ENCODE results near the gene BABAM1. TPM values are rescaled to one million over a fixed set of nuclear protein-coding genes. Genes with fewer than 3 reads are reported as not detected.

The BABAM1 gene
- total and polyA plus RNA-seq, 10 of the 15 experiments (the other 5 are each of a cell fraction or from before 2014, with no cell fraction given): 11.9 to 154 (median 103) TPM

- TF ChIP-seq ZNF217 (IDR thresholded peaks at IDR 0.05) (no peak), TBL1XR1 (IDR thresholded peaks at IDR 0.05; ENCODE audit: low read depth, low read length) (no peak), RELA (IDR thresholded peaks at IDR 0.05; ENCODE audit: borderline replicate concordance, partially characterized antibody) (no peak), HDAC2 (IDR thresholded peaks at IDR 0.05) (no peak), TAF1 (IDR thresholded peaks at IDR 0.05; ENCODE audit: borderline replicate concordance, low read depth, low read length) (no peak)
Measured at GRCh38 chr19:17262557-17262956, 4.7 kb upstream of the BABAM1 start (continued).

GRCh38 chr19:17263712-17264640 is 3.3 kb upstream of the BABAM1 start:
- H3K4me2 ChIP-seq (ENCODE audit: control insufficient read depth, insufficient read depth): no peak overlapping the region

More at GRCh38 chr19:17263712-17264640, 3.3 kb upstream of the BABAM1 start:
- ATAC-seq (no peak), FAIRE-seq (no peak), DNase-seq (ENCODE audit: low read depth, low spot score) (no peak)
- CTCF ChIA-PET: interaction anchor here (0.9 to 10.5 kb wide), 5 partner anchors 9 to 29 kb away, joined by 3 to 120 read pairs (median 5); partner anchors contain the start of gene ANKLE1
- H3K79me2 ChIP-seq (ENCODE audit: control insufficient read depth, insufficient read depth, low read length): peaks cover 12% of the 10 kb centered on the region
- no peak overlapping the region for H3K27ac ChIP-seq (ENCODE audit: control insufficient read depth, insufficient read depth)
- 0 out of 4 replicates have a peak, but pooled peaks cover 0 to 1% of the 10 kb centered on the region in 2 experiments for H3K36me3 ChIP-seq (ENCODE audit: control insufficient read depth in 2 of 2, insufficient read depth in 2 of 2, low read length in 1 of 2)
- in situ Hi-C loops (cut with MboI) (no loop called here), intact Hi-C loops (cut with micrococcal nuclease; ENCODE audit: unreplicated experiment) (loop anchor here (5.0 to 10.0 kb wide), 2 partner anchors 197 to 489 kb away; no protein-coding TSS in a partner anchor)
- WGBS (ENCODE audit: insufficient coverage, insufficient replicate concordance, low lambda C conversion rate, missing lambda C conversion rate): 86% methylated on average over 23 of the region's 23 CpGs
- RAD21 ChIA-PET (ENCODE audit: unreplicated experiment): interaction anchor here (0.6 to 1.3 kb wide), 3 partner anchors 17 to 19 kb away, joined by 3 to 6 read pairs (median 5); no protein-coding TSS in a partner anchor
- no TSS peak for BruUV-seq (replicated peaks)
- no peak for TF ChIP-seq TCF12 (IDR thresholded peaks at IDR 0.05; ENCODE audit: low read depth, low read length)
- TF ChIP-seq SREBF2 (IDR thresholded peaks at IDR 0.05; ENCODE audit: low read length): no peak
- TF ChIP-seq E4F1 (IDR thresholded peaks at IDR 0.05; ENCODE audit: borderline replicate concordance, partially characterized antibody): no peak
- no peak for TF ChIP-seq ELK1 (IDR thresholded peaks at IDR 0.05; ENCODE audit: low read depth, low read length)
- H3K4me1 ChIP-seq (ENCODE audit: control insufficient read depth, insufficient read depth, low read length): peaks cover 14% of the 10 kb centered on the region
- H2AFZ ChIP-seq (ENCODE audit: control insufficient read depth, low read depth, low read length): no peak overlapping the region
- H3K27me3 ChIP-seq (replicated peaks in 1 of 2; ENCODE audit: control insufficient read depth in 2 of 2, insufficient read depth in 2 of 2, low read length in 1 of 2): no peaks in the 10 kb centered on the region
- H4K20me1 ChIP-seq (ENCODE audit: control insufficient read depth, insufficient read depth): no peaks in the 10 kb centered on the region
- H3K9ac ChIP-seq (ENCODE audit: control insufficient read depth, insufficient read depth, low read length): no peak overlapping the region
- SMC1A ChIA-PET (ENCODE audit: uncharacterized antibody, unreplicated experiment): interaction anchor here (1.5 to 5.0 kb wide), 2 partner anchors 18 to 190 kb away, joined by 7 to 43 read pairs; partner anchors contain the start of gene ANKLE1
- H3K4me3 ChIP-seq: no peak overlapping the region
- POLR2A ChIA-PET: no interaction called here
- H3K9me3 ChIP-seq (replicated peaks; ENCODE audit: control insufficient read depth, insufficient read depth, low read length): no peaks in the 10 kb centered on the region

Measured in GM12878 (cell line).